SK-N-SH (cell line): ENCODE measurements around the gene IL6ST. TPM values are rescaled to one million over a fixed set of nuclear protein-coding genes. Genes with fewer than 3 reads are reported as not detected.

Source experiments
- CTCF ChIA-PET: fragments of 300-600, 350-600 bp; formaldehyde crosslinking; extraction: SDS; loops from one replicate; lab custom pipeline; 2021; lab: Yijun Ruan, JAX
- POLR2A ChIA-PET: fragments of 350-600 bp; sonication (Branson Sonifier 250); formaldehyde crosslinking; extraction: SDS; loops from one replicate; lab custom pipeline; 2020; ENCODE audit warnings: antibody characterized with exemption, inconsistent platforms; lab: Yijun Ruan, JAX
- DNase-seq: peaks from one replicate; pipeline ENCODE4 v3.0.0; 2012
- H2AFZ ChIP-seq: fragments of 200-600 bp; sonication (generic); 2 replicates; pipeline ENCODE4 v1.8.1; 2016; ENCODE audit warnings: antibody characterized with exemption, mild to moderate bottlenecking, low read depth
- H3F3A ChIP-seq: fragments of 200-600 bp; sonication (generic); replicated peaks from 2 replicates; pipeline ENCODE3; 2016; ENCODE audit warnings: antibody characterized with exemption, mild to moderate bottlenecking; ENCODE audit not compliant: insufficient read depth
- H3K27ac ChIP-seq, 2 experiments: fragments of 200-500 bp in 1 of 2; fragments of 200-600 bp in 1 of 2; sonication (Bioruptor generic) in 1 of 2; sonication (generic), shearing (Covaris generic) in 1 of 2; 2 replicates each; pipeline versions ENCODE4 v1.5.1 to v1.6.1; 2014 to 2016; ENCODE audit warnings: low read depth in 2 of 2, inconsistent platforms in 1 of 2, low read length in 1 of 2, mild to moderate bottlenecking in 1 of 2, mixed read lengths in 1 of 2
- H3K27me3 ChIP-seq: fragments of 200-600 bp; sonication (generic), shearing (Covaris generic); 2 replicates; pipeline ENCODE4 v1.6.1; 2016; ENCODE audit warnings: mixed run types; ENCODE audit not compliant: insufficient read depth
- H3K36me3 ChIP-seq, 2 experiments: fragments of 200-500 bp in 1 of 2; fragments of 200-600 bp in 1 of 2; sonication (Bioruptor generic) in 1 of 2; sonication (generic) in 1 of 2; replicated peaks in 1 of 2; 2 replicates each; pipeline versions ENCODE3 to v1.5.1; 2014 to 2016; ENCODE audit warnings: low read length in 1 of 2, mild to moderate bottlenecking in 1 of 2; ENCODE audit not compliant: insufficient read depth in 2 of 2, control insufficient read depth in 1 of 2
- H3K4me1 ChIP-seq, 2 experiments: fragments of 200-500 bp in 1 of 2; fragments of 200-600 bp in 1 of 2; sonication (Bioruptor generic) in 1 of 2; sonication (generic), shearing (Covaris generic) in 1 of 2; 2 replicates each; pipeline versions ENCODE4 v1.5.1 to v1.6.1; 2014 to 2016; ENCODE audit warnings: low read depth in 1 of 2, low read length in 1 of 2, mixed run types in 1 of 2; ENCODE audit not compliant: insufficient read depth in 2 of 2, control insufficient read depth in 1 of 2
- H3K4me2 ChIP-seq: fragments of 200-600 bp; sonication (generic), shearing (Covaris generic); 2 replicates; pipeline ENCODE4 v1.6.1; 2017; ENCODE audit warnings: mixed run types
- H3K4me3 ChIP-seq, 2 experiments: fragments of 200-500 bp in 1 of 2; fragments of 200-600 bp in 1 of 2; sonication (Bioruptor generic) in 1 of 2; sonication (generic), shearing (Covaris generic) in 1 of 2; 2 replicates each; pipeline versions ENCODE4 v1.5.1 to v1.8.1; 2014 to 2016; ENCODE audit warnings: low read depth in 2 of 2, inconsistent platforms in 1 of 2, low read length in 1 of 2, mild to moderate bottlenecking in 1 of 2, mixed read lengths in 1 of 2, moderate library complexity in 1 of 2
- H3K79me2 ChIP-seq: fragments of 200-600 bp; sonication (generic); 2 replicates; pipeline ENCODE4 v1.8.1; 2017; ENCODE audit warnings: mild to moderate bottlenecking; ENCODE audit not compliant: insufficient read depth
- H3K9ac ChIP-seq: fragments of 200-600 bp; sonication (generic); 2 replicates; pipeline ENCODE4 v1.6.1; 2017; ENCODE audit warnings: mixed run types
- H3K9me2 ChIP-seq: fragments of 200-600 bp; sonication (generic); 2 replicates; pipeline ENCODE4 v1.6.1; 2017; ENCODE audit warnings: mixed run types
- H3K9me3 ChIP-seq: fragments of 200-600 bp; sonication (generic); 2 replicates; pipeline ENCODE4 v1.6.1; 2017; ENCODE audit warnings: mixed run types, mild to moderate bottlenecking, moderate library complexity
- H4K20me1 ChIP-seq: fragments of 200-600 bp; sonication (generic); 2 replicates; pipeline ENCODE4 v1.6.1; 2017; ENCODE audit warnings: mild to moderate bottlenecking, mixed run types; ENCODE audit not compliant: insufficient read depth
- CHD2 ChIP-seq: fragments of 150-350 bp; IDR thresholded peaks from 2 replicates; pipeline ENCODE4 v1.6.1; 2018; ENCODE audit warnings: low read length; ENCODE audit not compliant: partially characterized antibody
- CTCF ChIP-seq: fragments of 200-600 bp; sonication (generic); IDR thresholded peaks from 2 replicates; pipeline ENCODE4 v1.6.1; 2017; ENCODE audit warnings: antibody characterized with exemption, mild to moderate bottlenecking, moderate library complexity
- ELF1 ChIP-seq: IDR thresholded peaks from 2 replicates; pipeline ENCODE4 v1.4.0; 2012
- EP300 ChIP-seq, 2 experiments: IDR thresholded peaks; 2 replicates each; pipeline versions ENCODE4 v1.4.0 to v1.6.1; 2012; ENCODE audit warnings: borderline replicate concordance in 1 of 2, low read depth in 1 of 2, low read length in 1 of 2
- EZH2phosphoT487 ChIP-seq: fragments of 200-600 bp; sonication (generic); IDR thresholded peaks from 2 replicates; pipeline ENCODE4 v1.6.1; 2017; ENCODE audit warnings: low read depth, mixed run types, mild to moderate bottlenecking, antibody characterized with exemption, moderate library complexity, borderline replicate concordance
- FOSL2 ChIP-seq: IDR thresholded peaks from 2 replicates; pipeline ENCODE4 v1.4.0; 2012; ENCODE audit warnings: low read depth, mild to moderate bottlenecking, moderate library complexity, borderline replicate concordance
- FOXJ3 ChIP-seq: sonication (generic); formaldehyde crosslinking; IDR thresholded peaks from 2 replicates; pipeline ENCODE4 v1.5.1; 2020; ENCODE audit warnings: mild to moderate bottlenecking, missing genetic modification reagents
- GABPA ChIP-seq: IDR thresholded peaks from 2 replicates; pipeline ENCODE4 v1.4.0; 2012; ENCODE audit warnings: low read depth, mild to moderate bottlenecking
- JUND ChIP-seq: IDR thresholded peaks from 2 replicates; pipeline ENCODE4 v1.4.0; 2012
- MAX ChIP-seq: IDR thresholded peaks from 2 replicates; pipeline ENCODE4 v1.4.0; 2012; ENCODE audit warnings: low read depth
- MXI1 ChIP-seq: IDR thresholded peaks from 2 replicates; pipeline ENCODE4 v1.6.1; 2012; ENCODE audit warnings: mild to moderate bottlenecking, low read depth, low read length, improper control_type of control experiment
- NRF1 ChIP-seq: IDR thresholded peaks from 2 replicates; pipeline ENCODE4 v1.6.1; 2012; ENCODE audit warnings: low read depth, mild to moderate bottlenecking, low read length
- POLR2AphosphoS5 ChIP-seq: IDR thresholded peaks from 2 replicates; pipeline ENCODE4 v1.6.1; 2012; ENCODE audit warnings: low read depth, low read length
- RAD21 ChIP-seq: IDR thresholded peaks from 2 replicates; pipeline ENCODE4 v1.6.1; 2012; ENCODE audit warnings: mild to moderate bottlenecking, low read length
- RCOR1 ChIP-seq: fragments of 150-350 bp; IDR thresholded peaks from 2 replicates; pipeline ENCODE4 v1.6.1; 2017; ENCODE audit warnings: antibody characterized with exemption, low read length
- RFX5 ChIP-seq: IDR thresholded peaks from 2 replicates; pipeline ENCODE4 v1.6.1; 2012; ENCODE audit warnings: mild to moderate bottlenecking, improper control_type of control experiment, low read length
- SMC3 ChIP-seq: IDR thresholded peaks from 2 replicates; pipeline ENCODE4 v1.6.1; 2012; ENCODE audit warnings: low read depth, low read length, improper control_type of control experiment
- TCF12 ChIP-seq: IDR thresholded peaks from 2 replicates; pipeline ENCODE4 v1.4.0; 2012
- YY1 ChIP-seq: IDR thresholded peaks from 2 replicates; pipeline ENCODE4 v1.4.0; 2012; ENCODE audit warnings: low read depth, mild to moderate bottlenecking
- ZBTB33 ChIP-seq: IDR thresholded peaks from 2 replicates; pipeline ENCODE4 v1.4.0; 2012; ENCODE audit warnings: low read depth, borderline replicate concordance
- WGBS: methylation state at CpG from one replicate; pipeline ENCODE4 v1.1.6; 2017; ENCODE audit warnings: low lambda C conversion rate; 5-methylcytosine and 5-hydroxymethylcytosine counted together
- polyA plus RNA-seq, 3 experiments: library from polyadenylated mRNA; depleted of rRNA; stranded (reverse); fragments of >200 nt; gene quantifications; 2 replicates each; pipeline ENCODE4 v1.2.3, GENCODE V29; 2012

The IL6ST gene
- polyA plus RNA-seq, 1 of the 3 experiments (the other 2 are of a cell fraction), result 16.0 TPM

GRCh38 chr5:55905251-55905650, 89.5 kb downstream of the IL6ST start:
- no peaks in the 10 kb centered on the region for H3K9me3 ChIP-seq
- no peaks in the 10 kb centered on the region for H3K36me3 ChIP-seq
- H3K4me2 ChIP-seq, result no peak overlapping the region
- H2AFZ ChIP-seq, result no peak overlapping the region
- no peaks in the 10 kb centered on the region for H3K9me2 ChIP-seq
- H4K20me1 ChIP-seq, result no peaks in the 10 kb centered on the region
- CTCF ChIA-PET, result no interaction called here
- no peaks in the 10 kb centered on the region for H3K4me1 ChIP-seq
- TF ChIP-seq POLR2AphosphoS5, result no peak
- no peak for TF ChIP-seq SMC3
- TF ChIP-seq NRF1, result no peak
- TF ChIP-seq FOSL2, result no peak
- no peak for TF ChIP-seq ZBTB33
- no peak for DNase-seq
- no peaks in the 10 kb centered on the region for H3K79me2 ChIP-seq
- no peaks in the 10 kb centered on the region for H3F3A ChIP-seq
- POLR2A ChIA-PET, result no interaction called here
- no peak overlapping the region for H3K4me3 ChIP-seq
- WGBS, result 42% methylated on average over 4 of the region's 4 CpGs
- no peak overlapping the region for H3K27ac ChIP-seq
- no peaks in the 10 kb centered on the region for H3K27me3 ChIP-seq
- H3K9ac ChIP-seq, result no peak overlapping the region

GRCh38 chr5:55904152-55904551, 90.6 kb downstream of the IL6ST start:
- Histone ChIP-seq H3K9me2 (no peaks in the 10 kb centered on the region), H2AFZ (no peak overlapping the region), H4K20me1 (no peaks in the 10 kb centered on the region), H3K79me2 (no peaks in the 10 kb centered on the region), H3K4me3 (no peak overlapping the region), H3K4me2 (no peak overlapping the region), H3K36me3 (no peaks in the 10 kb centered on the region), H3K27ac (no peak overlapping the region), H3K9me3 (no peaks in the 10 kb centered on the region), H3K9ac (no peak overlapping the region), H3F3A (no peaks in the 10 kb centered on the region), H3K4me1 (no peaks in the 10 kb centered on the region), H3K27me3 (no peaks in the 10 kb centered on the region)
- ChIA-PET POLR2A (no interaction called here), CTCF (interaction anchor here (0.8 kb wide), 1 partner anchor 16 kb away, joined by 3 read pairs; no protein-coding TSS in a partner anchor)
- TF ChIP-seq YY1 (no peak), RFX5 (no peak), POLR2AphosphoS5 (no peak), EZH2phosphoT487 (no peak), JUND (no peak), RCOR1 (no peak), SMC3 (no peak), FOSL2 (no peak), CHD2 (no peak), NRF1 (no peak)
- DNase-seq, result no peak
- WGBS, result 94% methylated on average over 3 of the region's 3 CpGs

- ChIA-PET CTCF (interaction anchor here (0.8 kb wide), 1 partner anchor 17 kb away, joined by 3 read pairs; no protein-coding TSS in a partner anchor), POLR2A (no interaction called here)
- H3K4me2 ChIP-seq, result no peak overlapping the region
- H3K27ac ChIP-seq, result no peak overlapping the region
- H3K4me1 ChIP-seq, result no peaks in the 10 kb centered on the region
- no peaks in the 10 kb centered on the region for H3F3A ChIP-seq
- no peak overlapping the region for H3K4me3 ChIP-seq
- DNase-seq, result no peak
- no peaks in the 10 kb centered on the region for H3K27me3 ChIP-seq
- no peak overlapping the region for H3K9ac ChIP-seq
- H3K9me3 ChIP-seq, result no peaks in the 10 kb centered on the region
- no peaks in the 10 kb centered on the region for H3K9me2 ChIP-seq
- no peak overlapping the region for H2AFZ ChIP-seq
- WGBS, result 94% methylated on average over 17 of the region's 19 CpGs
- H4K20me1 ChIP-seq, result no peaks in the 10 kb centered on the region
- TF ChIP-seq TCF12 (no peak), NRF1 (no peak), FOSL2 (no peak), RFX5 (no peak), MXI1 (no peak), ELF1 (no peak), GABPA (no peak), EZH2phosphoT487 (no peak), RAD21 (no peak), CTCF (no peak), FOXJ3 (CRISPR knock-in tag) (no peak), EP300 (IDR thresholded peaks at IDR 0.05; ENCODE audit: borderline replicate concordance in 1 of 2, low read depth in 1 of 2, low read length in 1 of 2) (no peak), MAX (no peak)
- H3K36me3 ChIP-seq, result no peaks in the 10 kb centered on the region
- no peaks in the 10 kb centered on the region for H3K79me2 ChIP-seq
These were observed 91.6 kb downstream of the IL6ST start for GRCh38 chr5:55903121-55903701.
